Vagina (tissue), 2 donors: ENCODE results near the gene SURF1. TPM values are rescaled to one million over a fixed set of nuclear protein-coding genes. Genes with fewer than 3 reads are reported as not detected.

Experiments
- DNase-seq, 2 donors: peaks; one replicate each; pipeline ENCODE4 v3.0.0-alpha.2; 2017; ENCODE audit errors: extremely low spot score in 2 of 2
- H3K27ac ChIP-seq: fragments of 200-600 bp; sonication (generic); one replicate; pipeline ENCODE4 v1.5.1; 2019
- H3K27me3 ChIP-seq: fragments of 200-600 bp; sonication (generic); one replicate; pipeline ENCODE4 v1.5.1; 2019
- H3K36me3 ChIP-seq, 2 donors: fragments of 200-600 bp; sonication (generic); one replicate each; pipeline ENCODE4 v1.5.1; 2017 to 2019
- H3K4me1 ChIP-seq: fragments of 200-600 bp; sonication (generic); one replicate; pipeline ENCODE4 v1.5.1; 2019
- H3K4me3 ChIP-seq, 2 donors: fragments of 200-600 bp; sonication (generic); 1 replicate in 1 of 2; 2 replicates in 1 of 2; pipeline ENCODE4 v1.5.1; 2016 to 2019
- H3K9me3 ChIP-seq: fragments of 200-600 bp; sonication (generic); one replicate; pipeline ENCODE4 v1.5.1; 2019
- POLR2A ChIP-seq, 2 donors: fragments of 450-650 bp; IDR thresholded peaks; one replicate each; pipeline ENCODE4 v1.6.1; 2017; ENCODE audit warnings: antibody characterized with exemption in 2 of 2, mild to moderate bottlenecking in 2 of 2, moderate library complexity in 2 of 2
- POLR2AphosphoS5 ChIP-seq, 2 donors: sonication (generic); formaldehyde crosslinking; IDR thresholded peaks; one replicate each; pipeline ENCODE4 v1.9.0; 2017; ENCODE audit warnings: antibody characterized with exemption in 2 of 2, mild to moderate bottlenecking in 2 of 2, low read depth in 1 of 2; ENCODE audit not compliant: insufficient read depth in 1 of 2
- intact Hi-C: fragments of 100-400 bp; cut with DNase I; formaldehyde crosslinking; loops from one replicate; pipeline ENCODE4 v1.15.1; 2023
- total RNA-seq: library from RNA; depleted of rRNA; stranded (reverse); fragments of >200 nt; gene quantifications from one replicate; pipeline ENCODE4 v1.2.3, GENCODE V29; 2016
- TF ChIP-seq, protein P1 (sequence below), 3 experiments: fragments of 450-650 bp in 2 of 3; fragments of 200-600 bp in 1 of 3; sonication (generic) in 1 of 3; IDR thresholded peaks; one replicate each; pipeline ENCODE4 v1.5.1; 2017 to 2019; ENCODE audit warnings: antibody characterized with exemption in 3 of 3, mild to moderate bottlenecking in 2 of 3, moderate library complexity in 2 of 3

Gene SURF1
- total RNA-seq, 1 donor from 2014 or later: 31.2 TPM

DNA sequence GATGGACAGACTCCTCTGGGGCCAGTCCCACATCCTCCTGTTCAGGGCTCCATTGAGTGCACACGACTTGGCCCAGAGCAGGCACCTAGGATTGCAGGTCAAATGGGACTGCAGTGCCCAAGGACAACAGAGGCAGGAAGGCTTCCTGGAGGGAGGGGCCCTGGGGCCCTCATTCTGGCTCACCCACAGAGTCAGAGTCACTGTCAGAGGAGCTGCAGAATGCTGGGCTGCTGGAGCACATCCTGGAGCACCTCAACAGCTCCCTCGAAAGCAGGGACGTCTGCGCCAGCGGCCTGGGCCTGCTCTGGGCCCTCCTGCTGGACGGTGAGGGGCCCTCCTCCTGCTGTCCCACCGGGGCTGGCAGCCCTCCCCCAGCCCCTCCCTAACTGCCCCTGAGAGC lies 46.4 kb upstream of the SURF1 start:
- Histone ChIP-seq H3K4me3 (no peak overlapping the region), H3K9me3 (no peaks in the 10 kb centered on the region), H3K36me3 (peaks cover 0 to 26% of the 10 kb centered on the region in 2 donors), H3K4me1 (no peaks in the 10 kb centered on the region), H3K27ac (no peak overlapping the region), H3K27me3 (no peaks in the 10 kb centered on the region)
- no peak for TF ChIP-seq POLR2A (IDR thresholded peaks at IDR 0.05)
- TF ChIP-seq POLR2AphosphoS5 (IDR thresholded peaks at IDR 0.05; ENCODE audit: insufficient read depth in 1 of 2, low read depth in 1 of 2): no peak
- TF ChIP-seq, protein P1, sequence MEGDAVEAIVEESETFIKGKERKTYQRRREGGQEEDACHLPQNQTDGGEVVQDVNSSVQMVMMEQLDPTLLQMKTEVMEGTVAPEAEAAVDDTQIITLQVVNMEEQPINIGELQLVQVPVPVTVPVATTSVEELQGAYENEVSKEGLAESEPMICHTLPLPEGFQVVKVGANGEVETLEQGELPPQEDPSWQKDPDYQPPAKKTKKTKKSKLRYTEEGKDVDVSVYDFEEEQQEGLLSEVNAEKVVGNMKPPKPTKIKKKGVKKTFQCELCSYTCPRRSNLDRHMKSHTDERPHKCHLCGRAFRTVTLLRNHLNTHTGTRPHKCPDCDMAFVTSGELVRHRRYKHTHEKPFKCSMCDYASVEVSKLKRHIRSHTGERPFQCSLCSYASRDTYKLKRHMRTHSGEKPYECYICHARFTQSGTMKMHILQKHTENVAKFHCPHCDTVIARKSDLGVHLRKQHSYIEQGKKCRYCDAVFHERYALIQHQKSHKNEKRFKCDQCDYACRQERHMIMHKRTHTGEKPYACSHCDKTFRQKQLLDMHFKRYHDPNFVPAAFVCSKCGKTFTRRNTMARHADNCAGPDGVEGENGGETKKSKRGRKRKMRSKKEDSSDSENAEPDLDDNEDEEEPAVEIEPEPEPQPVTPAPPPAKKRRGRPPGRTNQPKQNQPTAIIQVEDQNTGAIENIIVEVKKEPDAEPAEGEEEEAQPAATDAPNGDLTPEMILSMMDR (IDR thresholded peaks at IDR 0.05): no peak
- intact Hi-C loops: loop anchor here (5.0 kb wide), 1 partner anchor 1085 kb away; no protein-coding TSS in a partner anchor
- no peak for DNase-seq

DNA sequence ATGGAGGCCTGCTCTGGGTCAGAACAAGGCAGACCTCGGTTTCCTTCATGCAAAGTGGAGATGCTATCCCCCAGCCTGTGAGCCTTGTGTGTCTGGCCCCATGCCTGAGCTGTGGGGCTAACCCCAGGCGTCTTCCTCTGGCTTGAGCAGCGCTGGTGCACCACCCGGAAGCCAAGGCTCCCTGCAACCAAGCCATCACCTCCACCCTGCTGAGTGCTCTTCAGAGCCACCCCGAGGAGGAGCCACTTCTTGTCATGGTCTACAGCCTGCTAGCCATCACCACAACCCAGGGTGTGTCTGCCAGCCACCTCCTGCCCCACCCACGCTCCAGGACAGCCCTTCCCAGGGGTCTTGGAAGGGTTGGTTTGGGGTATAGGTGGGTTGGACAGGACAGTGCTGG lies 45.3 kb upstream of the SURF1 start:
- Histone ChIP-seq H3K27me3 (no peaks in the 10 kb centered on the region), H3K9me3 (no peaks in the 10 kb centered on the region), H3K4me3 (no peak overlapping the region), H3K36me3 (peaks cover 0 to 18% of the 10 kb centered on the region in 2 donors), H3K4me1 (no peaks in the 10 kb centered on the region), H3K27ac (no peak overlapping the region)
- DNase-seq: no peak
- intact Hi-C loops: loop anchor here (5.0 kb wide), 1 partner anchor 1084 kb away; no protein-coding TSS in a partner anchor
- TF ChIP-seq, protein P1 (IDR thresholded peaks at IDR 0.05): no peak
- no peak for TF ChIP-seq POLR2A (IDR thresholded peaks at IDR 0.05)

DNA sequence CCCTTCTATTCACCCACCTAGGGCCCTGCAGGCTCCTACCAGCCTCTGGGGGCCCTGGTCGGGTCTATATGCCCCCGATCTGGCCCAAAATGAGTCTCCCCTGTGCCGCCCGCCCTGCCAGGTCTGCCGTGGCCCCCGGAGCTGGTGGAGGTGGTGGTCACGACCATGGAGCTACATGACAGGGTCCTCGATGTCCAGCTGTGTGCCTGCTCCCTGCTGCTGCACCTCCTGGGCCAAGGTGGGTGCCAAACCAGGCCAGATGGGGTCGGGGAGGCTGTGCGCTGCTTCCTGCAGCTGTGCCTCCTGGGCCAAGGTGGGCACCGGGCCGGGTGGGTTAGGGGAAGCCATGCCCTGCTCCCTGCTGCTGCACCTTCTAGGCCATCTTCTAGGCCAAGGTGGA lies 44.0 kb upstream of the SURF1 start:
- DNase-seq: no peak
- H3K9me3 ChIP-seq: no peaks in the 10 kb centered on the region
- no peak overlapping the region for H3K27ac ChIP-seq
- no peaks in the 10 kb centered on the region for H3K4me1 ChIP-seq
- peaks cover 0 to 5% of the 10 kb centered on the region in 2 donors for H3K36me3 ChIP-seq
- no peaks in the 10 kb centered on the region for H3K27me3 ChIP-seq
- TF ChIP-seq, protein P1 (IDR thresholded peaks at IDR 0.05): no peak
- TF ChIP-seq POLR2A (IDR thresholded peaks at IDR 0.05) (no peak), POLR2AphosphoS5 (IDR thresholded peaks at IDR 0.05; ENCODE audit: insufficient read depth in 1 of 2, low read depth in 1 of 2) (no peak)
- no peak overlapping the region for H3K4me3 ChIP-seq
- intact Hi-C loops: loop anchor here (5.0 kb wide), 1 partner anchor 1083 kb away; no protein-coding TSS in a partner anchor

DNA sequence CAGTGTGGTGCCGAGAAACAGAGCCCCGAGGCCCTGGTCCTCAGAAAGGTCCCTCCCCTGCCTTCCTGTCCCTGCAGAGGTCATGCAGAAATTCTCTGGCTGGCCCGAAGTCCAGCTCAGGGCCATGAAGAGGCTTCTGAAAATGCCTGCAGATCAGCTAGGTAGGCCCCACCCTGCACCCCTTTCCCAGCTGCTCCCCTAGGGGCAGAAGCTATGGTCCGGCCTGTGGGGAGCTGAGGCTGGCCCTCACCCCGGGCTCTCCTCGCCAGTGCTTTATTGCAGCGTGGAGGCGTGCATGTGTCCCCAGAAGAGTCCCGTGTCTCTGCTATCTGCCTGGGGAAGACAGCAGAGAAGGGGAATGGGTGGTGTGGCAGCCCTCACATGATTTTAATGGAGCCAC lies 41.6 kb upstream of the SURF1 start:
- DNase-seq: no peak
- intact Hi-C loops: no loop called here
- Histone ChIP-seq H3K27ac (no peak overlapping the region), H3K36me3 (no peaks in the 10 kb centered on the region), H3K4me3 (no peak overlapping the region), H3K9me3 (no peaks in the 10 kb centered on the region), H3K4me1 (no peaks in the 10 kb centered on the region), H3K27me3 (no peaks in the 10 kb centered on the region)
- TF ChIP-seq, protein P1 (IDR thresholded peaks at IDR 0.05): no peak
- TF ChIP-seq POLR2A (IDR thresholded peaks at IDR 0.05): no peak
- no peak for TF ChIP-seq POLR2AphosphoS5 (IDR thresholded peaks at IDR 0.05; ENCODE audit: insufficient read depth in 1 of 2, low read depth in 1 of 2)

DNA sequence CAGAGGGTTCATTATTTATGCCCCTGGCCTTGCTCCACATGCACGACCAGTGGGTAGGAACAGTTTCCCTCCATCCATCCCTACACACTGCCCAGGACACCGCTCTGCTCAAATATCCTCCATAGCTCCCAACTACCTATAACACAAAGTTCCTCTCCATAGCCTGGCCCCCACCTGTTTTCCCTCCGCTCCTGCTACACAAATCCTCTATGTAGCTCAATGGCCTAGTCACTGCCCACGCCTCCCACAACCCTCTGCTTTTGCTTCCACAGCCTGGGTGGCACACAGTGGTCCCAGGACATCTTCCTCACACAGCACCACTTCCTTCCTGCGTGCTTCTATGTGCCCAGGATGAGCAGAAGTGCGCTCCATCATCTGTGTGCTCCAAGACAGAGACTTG lies 41.1 kb upstream of the SURF1 start:
- H3K27me3 ChIP-seq: no peaks in the 10 kb centered on the region
- intact Hi-C loops: no loop called here

More for the DNA sequence above, 41.1 kb upstream of the SURF1 start:
- Histone ChIP-seq H3K36me3 (no peaks in the 10 kb centered on the region), H3K4me3 (no peak overlapping the region), H3K4me1 (no peaks in the 10 kb centered on the region), H3K27ac (no peak overlapping the region), H3K9me3 (no peaks in the 10 kb centered on the region)
- no peak for DNase-seq
- TF ChIP-seq POLR2A (IDR thresholded peaks at IDR 0.05): no peak
- TF ChIP-seq, protein P1 (IDR thresholded peaks at IDR 0.05): no peak
- TF ChIP-seq POLR2AphosphoS5 (IDR thresholded peaks at IDR 0.05; ENCODE audit: insufficient read depth in 1 of 2, low read depth in 1 of 2): no peak
